Upper lobe of right lung (tissue), 1 donor: ENCODE measurements around the gene LPP. TPM values are rescaled to one million over a fixed set of nuclear protein-coding genes. Genes with fewer than 3 reads are reported as not detected.

Experiments used
- ATAC-seq: fragments of 200-7000 bp; cut with Tn5 transposase; one replicate; pipeline ENCODE4 v1.9.1; 2020; ENCODE audit warnings: mild to moderate bottlenecking, moderate library complexity
- DNase-seq: peaks from one replicate; pipeline ENCODE4 v3.0.0-alpha.2; 2020
- H3K27ac ChIP-seq: fragments of 200-600 bp; one replicate; pipeline ENCODE4 v1.8.0; 2022
- H3K27me3 ChIP-seq: fragments of 200-600 bp; one replicate; pipeline ENCODE4 v1.8.0; 2022; ENCODE audit warnings: mild to moderate bottlenecking
- H3K36me3 ChIP-seq: fragments of 200-600 bp; one replicate; pipeline ENCODE4 v1.8.0; 2022
- H3K4me1 ChIP-seq: fragments of 200-600 bp; one replicate; pipeline ENCODE4 v1.8.0; 2022
- H3K4me3 ChIP-seq: fragments of 200-600 bp; one replicate; pipeline ENCODE4 v1.8.0; 2022; ENCODE audit warnings: mild to moderate bottlenecking
- H3K9me3 ChIP-seq: fragments of 200-600 bp; one replicate; pipeline ENCODE4 v1.8.0; 2022
- CTCF ChIP-seq: fragments of 200-600 bp; IDR thresholded peaks from one replicate; pipeline ENCODE4 v1.8.0; 2022; ENCODE audit warnings: antibody characterized with exemption
- intact Hi-C: fragments of 100-400 bp; cut with DNase I; formaldehyde crosslinking; loops from one replicate; pipeline ENCODE4 v1.11.0; 2022
- total RNA-seq: library from RNA; stranded (reverse); fragmentation: NEBNext Ultra II Directional; extraction: Animal tissue kit (Norgen Biotek cat#: 25700); gene quantifications from one replicate; pipeline ENCODE4 v1.2.1, GENCODE V29; 2021
- donor health status: DM: no; HTN: yes; CAD: no; lungs with severe emphysema.

The LPP gene
- total RNA-seq, 1 donor from 2014 or later: 191 TPM

GRCh38 chr3:188396900-188397299, 242.9 kb downstream of the LPP start:
- DNase-seq: no peak
- no peak for ATAC-seq
- H3K4me1 ChIP-seq: peaks cover 18% of the 10 kb centered on the region
- no peak for TF ChIP-seq CTCF
- H3K4me3 ChIP-seq: peak overlapping the region; percentile 9
- no peaks in the 10 kb centered on the region for H3K36me3 ChIP-seq
- H3K27ac ChIP-seq: peak overlapping the region; percentile 33
- intact Hi-C loops: no loop called here
- no peaks in the 10 kb centered on the region for H3K27me3 ChIP-seq
- H3K9me3 ChIP-seq: no peaks in the 10 kb centered on the region

DNA sequence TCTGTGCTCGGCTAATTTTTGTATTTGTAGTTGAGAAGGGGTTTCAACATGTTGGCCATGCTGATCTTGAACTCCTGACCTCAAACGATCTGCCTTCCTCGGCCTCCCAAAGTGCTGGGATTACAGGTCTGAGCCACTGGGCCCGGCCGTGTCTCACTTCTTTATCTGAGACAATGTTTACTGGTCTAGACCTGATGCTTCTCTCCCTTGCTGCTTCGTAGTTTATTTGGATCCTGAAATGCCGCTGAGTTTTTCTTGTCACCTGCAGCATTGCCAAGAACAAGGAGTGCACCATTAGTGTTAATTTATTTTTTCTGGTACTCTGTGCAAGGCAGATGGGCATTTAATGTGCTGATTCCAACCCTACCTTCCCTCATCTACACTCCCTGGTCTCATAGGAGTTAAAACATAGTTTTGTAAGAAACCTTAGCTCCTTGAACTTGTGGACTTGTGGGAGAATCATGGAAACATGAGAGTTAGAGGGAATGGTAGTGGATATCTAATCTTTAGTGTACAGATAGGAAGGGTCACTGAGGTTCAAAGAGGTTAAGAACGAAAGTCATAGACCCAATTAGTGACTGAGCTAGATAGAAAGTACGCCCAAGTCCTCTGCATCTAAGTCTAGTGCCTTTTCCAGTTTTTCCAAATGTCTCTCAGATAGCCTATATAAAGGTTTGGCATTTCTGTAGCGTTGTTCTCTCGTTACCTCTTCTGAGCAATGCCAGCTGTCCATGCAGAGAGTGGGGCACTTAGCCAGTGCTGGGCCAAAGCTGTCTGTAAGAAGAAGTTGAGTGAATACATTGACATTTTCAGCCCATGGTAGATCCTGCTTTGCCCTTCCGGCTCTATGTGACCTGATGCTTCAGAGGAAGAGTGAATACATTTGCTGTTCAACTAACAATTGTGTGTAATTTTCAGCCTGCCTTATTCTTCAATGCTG, 244.1 kb downstream of the LPP start:
- Histone ChIP-seq H3K4me1 (peaks cover 18% of the 10 kb centered on the region), H3K4me3 (peak overlapping the region; percentile 9), H3K36me3 (no peaks in the 10 kb centered on the region), H3K9me3 (no peaks in the 10 kb centered on the region), H3K27me3 (no peaks in the 10 kb centered on the region), H3K27ac (peak overlapping the region; percentile 33)
- intact Hi-C loops: no loop called here
- TF ChIP-seq CTCF: no peak
- peak; percentile 39 for DNase-seq
- no peak for ATAC-seq

GRCh38 chr3:188400494-188401243, 246.7 kb downstream of the LPP start:
- H3K4me1 ChIP-seq: peaks cover 18% of the 10 kb centered on the region
- no peaks in the 10 kb centered on the region for H3K9me3 ChIP-seq
- no peaks in the 10 kb centered on the region for H3K36me3 ChIP-seq
- ATAC-seq (peak; percentile 61), DNase-seq (no peak)
- no peaks in the 10 kb centered on the region for H3K27me3 ChIP-seq
- no peak overlapping the region for H3K4me3 ChIP-seq
- no peak overlapping the region for H3K27ac ChIP-seq
- intact Hi-C loops: no loop called here
- TF ChIP-seq CTCF: no peak

GRCh38 chr3:188401244-188401993, 247.5 kb downstream of the LPP start:
- H3K27me3 ChIP-seq: no peaks in the 10 kb centered on the region
- H3K9me3 ChIP-seq: no peaks in the 10 kb centered on the region
- intact Hi-C loops: no loop called here
- no peak for DNase-seq
- H3K27ac ChIP-seq: no peak overlapping the region
- peaks cover 17% of the 10 kb centered on the region for H3K4me1 ChIP-seq
- no peak for ATAC-seq
- no peak overlapping the region for H3K4me3 ChIP-seq
- TF ChIP-seq CTCF: no peak
- peaks cover 3% of the 10 kb centered on the region for H3K36me3 ChIP-seq

GRCh38 chr3:188402229-188402628, 248.3 kb downstream of the LPP start:
- H3K4me1 ChIP-seq: peaks cover 8% of the 10 kb centered on the region
- H3K9me3 ChIP-seq: no peaks in the 10 kb centered on the region
- DNase-seq: no peak
- no peaks in the 10 kb centered on the region for H3K27me3 ChIP-seq
- no peak for TF ChIP-seq CTCF
- ATAC-seq: no peak
- H3K27ac ChIP-seq: no peak overlapping the region
- peaks cover 11% of the 10 kb centered on the region for H3K36me3 ChIP-seq
- H3K4me3 ChIP-seq: no peak overlapping the region
- intact Hi-C loops: no loop called here
